SK-N-MC (cell line): ENCODE results near the gene ZNF366.

Experiments
- DNase-seq: peaks from one replicate; pipeline ENCODE4 v3.0.0-alpha.2; 2011; ENCODE audit warnings: low read depth, low spot score
- H3K27ac ChIP-seq: fragments of 200-600 bp; sonication (generic); 2 replicates; pipeline ENCODE4 v1.5.1; 2016; ENCODE audit warnings: mixed run types
- H3K36me3 ChIP-seq: fragments of 200-600 bp; sonication (generic); 2 replicates; pipeline ENCODE4 v1.6.1; 2017; ENCODE audit warnings: antibody characterized with exemption, low read length, mixed read lengths; ENCODE audit not compliant: insufficient read depth
- H3K4me3 ChIP-seq: fragments of 200-600 bp; sonication (generic); 2 replicates; pipeline ENCODE4 v1.5.1; 2016
- H3K9ac ChIP-seq: fragments of 200-600 bp; sonication (generic); 2 replicates; pipeline ENCODE4 v1.8.0; 2017; ENCODE audit warnings: mixed run types, mixed read lengths; ENCODE audit not compliant: insufficient read length
- H3K9me3 ChIP-seq: fragments of 200-600 bp; sonication (generic); 2 replicates; pipeline ENCODE4 v1.6.1; 2017; ENCODE audit warnings: low read depth, mild to moderate bottlenecking, antibody characterized with exemption, low read length, moderate library complexity, mixed read lengths
- EZH2 ChIP-seq: fragments of 200-600 bp; sonication (generic); IDR thresholded peaks from one replicate; pipeline ENCODE4 v1.6.1; 2017; ENCODE audit warnings: antibody characterized with exemption
- FOXP2 ChIP-seq: optimal IDR thresholded peaks from 2 replicates; pipeline ENCODE3; 2011; ENCODE audit warnings: mild to moderate bottlenecking, moderate library complexity; ENCODE audit not compliant: insufficient read depth; ENCODE audit errors: extremely low read length, control extremely low read depth
- POLR2AphosphoS5 ChIP-seq: IDR thresholded peaks from 2 replicates; pipeline ENCODE4 v1.6.1; 2012; ENCODE audit warnings: mild to moderate bottlenecking, low read depth, low read length, borderline replicate concordance

Gene ZNF366

GRCh38 chr5:72529383-72529782, 22.2 kb upstream of the ZNF366 start:
- no peak overlapping the region for H3K27ac ChIP-seq
- H3K9ac ChIP-seq = no peak overlapping the region
- no peaks in the 10 kb centered on the region for H3K9me3 ChIP-seq
- H3K4me3 ChIP-seq = no peak overlapping the region
- no peak for TF ChIP-seq POLR2AphosphoS5
- TF ChIP-seq FOXP2 = no peak
- no peak for TF ChIP-seq EZH2
- DNase-seq = no peak
- no peaks in the 10 kb centered on the region for H3K36me3 ChIP-seq

- Histone ChIP-seq H3K27ac (no peak overlapping the region), H3K9me3 (no peaks in the 10 kb centered on the region), H3K4me3 (no peak overlapping the region), H3K9ac (no peak overlapping the region), H3K36me3 (no peaks in the 10 kb centered on the region)
- TF ChIP-seq FOXP2 (no peak), POLR2AphosphoS5 (no peak), EZH2 (no peak)
- DNase-seq = peak; percentile 20
Observed at GRCh38 chr5:72525816-72526215, 18.6 kb upstream of the ZNF366 start.

- H3K27ac ChIP-seq = no peak overlapping the region
- H3K36me3 ChIP-seq = no peaks in the 10 kb centered on the region
- H3K9me3 ChIP-seq = no peaks in the 10 kb centered on the region
- no peak overlapping the region for H3K4me3 ChIP-seq
- no peak overlapping the region for H3K9ac ChIP-seq
- DNase-seq = no peak
- TF ChIP-seq EZH2 = no peak
- TF ChIP-seq POLR2AphosphoS5 = no peak
- TF ChIP-seq FOXP2 = no peak
Observed at GRCh38 chr5:72523960-72524582, 16.9 kb upstream of the ZNF366 start.

- no peak overlapping the region for H3K9ac ChIP-seq
- no peak overlapping the region for H3K4me3 ChIP-seq
- no peaks in the 10 kb centered on the region for H3K36me3 ChIP-seq
- H3K9me3 ChIP-seq = no peaks in the 10 kb centered on the region
- no peak for DNase-seq
- no peak overlapping the region for H3K27ac ChIP-seq
- TF ChIP-seq EZH2 (no peak), FOXP2 (no peak), POLR2AphosphoS5 (no peak)
Observed at GRCh38 chr5:72522607-72523006, 15.4 kb upstream of the ZNF366 start.

- H3K9me3 ChIP-seq = no peaks in the 10 kb centered on the region
- TF ChIP-seq POLR2AphosphoS5 (no peak), FOXP2 (no peak), EZH2 (no peak)
- no peak overlapping the region for H3K9ac ChIP-seq
- no peak overlapping the region for H3K27ac ChIP-seq
- no peaks in the 10 kb centered on the region for H3K36me3 ChIP-seq
- H3K4me3 ChIP-seq = no peak overlapping the region
- no peak for DNase-seq
Observed at GRCh38 chr5:72519111-72519510, 11.9 kb upstream of the ZNF366 start.

GRCh38 chr5:72518001-72518683, 10.9 kb upstream of the ZNF366 start:
- Histone ChIP-seq H3K4me3 (no peak overlapping the region), H3K9me3 (no peaks in the 10 kb centered on the region), H3K27ac (no peak overlapping the region), H3K9ac (no peak overlapping the region), H3K36me3 (no peaks in the 10 kb centered on the region)
- TF ChIP-seq POLR2AphosphoS5 (no peak), FOXP2 (no peak)
- DNase-seq = no peak

GRCh38 chr5:72516916-72517315, 9.7 kb upstream of the ZNF366 start:
- Histone ChIP-seq H3K9me3 (no peaks in the 10 kb centered on the region), H3K36me3 (no peaks in the 10 kb centered on the region), H3K4me3 (no peak overlapping the region), H3K9ac (no peak overlapping the region), H3K27ac (no peak overlapping the region)
- no peak for DNase-seq
- TF ChIP-seq EZH2 (no peak), POLR2AphosphoS5 (no peak), FOXP2 (no peak)

- H3K4me3 ChIP-seq = no peak overlapping the region
- H3K27ac ChIP-seq = no peak overlapping the region
- H3K36me3 ChIP-seq = no peaks in the 10 kb centered on the region
- H3K9ac ChIP-seq = no peak overlapping the region
- TF ChIP-seq EZH2 = no peak
- no peak for TF ChIP-seq POLR2AphosphoS5
- no peak for TF ChIP-seq FOXP2
- H3K9me3 ChIP-seq = no peaks in the 10 kb centered on the region
- no peak for DNase-seq
Observed at GRCh38 chr5:72515211-72515610, 8.0 kb upstream of the ZNF366 start.

GRCh38 chr5:72512593-72512860, 5.3 kb upstream of the ZNF366 start:
- Histone ChIP-seq H3K9me3 (no peaks in the 10 kb centered on the region), H3K9ac (no peak overlapping the region), H3K4me3 (no peak overlapping the region), H3K27ac (no peak overlapping the region), H3K36me3 (no peaks in the 10 kb centered on the region)
- DNase-seq = no peak
- TF ChIP-seq EZH2 = no peak
- no peak for TF ChIP-seq POLR2AphosphoS5
- TF ChIP-seq FOXP2 = no peak
